Measurements from ENCODE around the gene TFEB.

- TF ChIP-seq POLR2A (IDR thresholded peaks at IDR 0.05; ENCODE audit: low read length) (no peak), GATA1 (IDR thresholded peaks at IDR 0.05; ENCODE audit: low read depth, low read length) (no peak)
Observed at GRCh38 chr6:41687501-41688175, 47.8 kb downstream of the TFEB start.

All from erythroblast (primary cell).